Neuronal stem cell (in vitro differentiated cells): ENCODE data around the gene CBFA2T2.

ENCODE experiments used
- DNase-seq: peaks from one replicate; pipeline ENCODE4 v3.0.0-alpha.2; 2013; ENCODE audit warnings: low spot score
- H2AFZ ChIP-seq: one replicate; pipeline ENCODE4 v1.6.1; 2013; ENCODE audit warnings: mild to moderate bottlenecking, low read length, inconsistent platforms
- H2AK5ac ChIP-seq: 2 replicates; pipeline ENCODE4 v1.6.1; 2013; ENCODE audit warnings: low read depth, mild to moderate bottlenecking, inconsistent platforms, low read length, moderate library complexity, mixed read lengths
- H2BK120ac ChIP-seq: 2 replicates; pipeline ENCODE4 v1.6.1; 2013; ENCODE audit warnings: low read depth, mild to moderate bottlenecking, inconsistent platforms, low read length, moderate library complexity, mixed read lengths
- H2BK12ac ChIP-seq: one replicate; pipeline ENCODE4 v1.6.1; 2013; ENCODE audit warnings: low read length, inconsistent platforms
- H2BK15ac ChIP-seq: 2 replicates; pipeline ENCODE4 v1.6.1; 2013; ENCODE audit warnings: mild to moderate bottlenecking, low read length, inconsistent platforms, mixed read lengths
- H2BK5ac ChIP-seq: one replicate; pipeline ENCODE4 v1.6.1; 2013; ENCODE audit warnings: inconsistent platforms, mild to moderate bottlenecking, low read length, moderate library complexity
- H3K14ac ChIP-seq: one replicate; pipeline ENCODE4 v1.6.1; 2013; ENCODE audit warnings: low read length, inconsistent platforms
- H3K18ac ChIP-seq: 2 replicates; pipeline ENCODE4 v1.6.1; 2013; ENCODE audit warnings: low read length, inconsistent platforms
- H3K23ac ChIP-seq: 2 replicates; pipeline ENCODE4 v1.6.1; 2013; ENCODE audit warnings: low read depth, mild to moderate bottlenecking, mixed read lengths, low read length, inconsistent platforms; ENCODE audit not compliant: poor library complexity
- H3K27ac ChIP-seq: replicated peaks from 3 replicates; pipeline ENCODE4 v1.5.1; 2013; ENCODE audit warnings: low read length, inconsistent platforms
- H3K27me3 ChIP-seq, 3 experiments: 2 replicates each; pipeline ENCODE4 v1.6.1; 2013; ENCODE audit warnings: low read length in 3 of 3, mild to moderate bottlenecking in 2 of 3, inconsistent platforms in 1 of 3, low read depth in 1 of 3, mixed read lengths in 1 of 3, moderate library complexity in 1 of 3; ENCODE audit not compliant: control insufficient read depth in 3 of 3, insufficient read depth in 3 of 3
- H3K36me3 ChIP-seq, 2 donors: replicated peaks in 1 of 2; 2 replicates each; pipeline ENCODE4 v1.6.1; 2013; ENCODE audit warnings: low read length in 2 of 2; ENCODE audit not compliant: control insufficient read depth in 2 of 2, insufficient read depth in 2 of 2
- H3K4ac ChIP-seq: 2 replicates; pipeline ENCODE4 v1.6.1; 2013; ENCODE audit warnings: inconsistent platforms, mild to moderate bottlenecking, low read length, moderate library complexity
- H3K4me1 ChIP-seq, 2 donors: 1 replicate in 1 of 2; 2 replicates in 1 of 2; pipeline ENCODE4 v1.6.1; 2013; ENCODE audit warnings: low read length in 2 of 2, low read depth in 1 of 2; ENCODE audit not compliant: control insufficient read depth in 2 of 2, insufficient read depth in 1 of 2
- H3K4me2 ChIP-seq: one replicate; pipeline ENCODE4 v1.6.1; 2013; ENCODE audit warnings: mild to moderate bottlenecking, low read length, inconsistent platforms; ENCODE audit not compliant: insufficient read depth, poor library complexity, severe bottlenecking
- H3K4me3 ChIP-seq, 2 donors: 2 replicates each; pipeline ENCODE4 v1.5.1; 2013; ENCODE audit warnings: low read length in 2 of 2, mild to moderate bottlenecking in 2 of 2, inconsistent platforms in 1 of 2, moderate library complexity in 1 of 2
- H3K79me1 ChIP-seq: one replicate; pipeline ENCODE4 v1.6.1; 2013; ENCODE audit warnings: low read depth, mild to moderate bottlenecking, inconsistent platforms, low read length, moderate library complexity
- H3K9ac ChIP-seq: one replicate; pipeline ENCODE4 v1.6.1; 2013; ENCODE audit warnings: mild to moderate bottlenecking, low read depth, low read length, inconsistent platforms; ENCODE audit not compliant: poor library complexity
- H3K9me3 ChIP-seq, 2 donors: replicated peaks in 1 of 2; 2 replicates each; pipeline versions ENCODE3 to v1.6.1; 2013; ENCODE audit warnings: low read length in 2 of 2, mild to moderate bottlenecking in 2 of 2, inconsistent platforms in 1 of 2, low read depth in 1 of 2, mixed read lengths in 1 of 2, moderate library complexity in 1 of 2; ENCODE audit not compliant: control insufficient read depth in 2 of 2, insufficient read depth in 1 of 2
- H4K8ac ChIP-seq: one replicate; pipeline ENCODE4 v1.6.1; 2013; ENCODE audit warnings: low read depth, mild to moderate bottlenecking, inconsistent platforms, low read length, moderate library complexity
- H4K91ac ChIP-seq: one replicate; pipeline ENCODE4 v1.6.1; 2013; ENCODE audit warnings: low read length, low read depth, mild to moderate bottlenecking, inconsistent platforms; ENCODE audit not compliant: poor library complexity
- WGBS, 2 donors: extraction: QIAGEN DNeasy Blood & Tissue Kit; methylation state at CpG; one replicate each; pipeline ENCODE4 v1.1.7; 2013; ENCODE audit warnings: missing lambda C conversion rate in 2 of 2, mixed read lengths in 1 of 2; ENCODE audit not compliant: insufficient read length in 2 of 2, insufficient replicate concordance in 1 of 2; ENCODE audit errors: extremely low coverage in 2 of 2; 5-methylcytosine and 5-hydroxymethylcytosine counted together

The CBFA2T2 gene

DNA sequence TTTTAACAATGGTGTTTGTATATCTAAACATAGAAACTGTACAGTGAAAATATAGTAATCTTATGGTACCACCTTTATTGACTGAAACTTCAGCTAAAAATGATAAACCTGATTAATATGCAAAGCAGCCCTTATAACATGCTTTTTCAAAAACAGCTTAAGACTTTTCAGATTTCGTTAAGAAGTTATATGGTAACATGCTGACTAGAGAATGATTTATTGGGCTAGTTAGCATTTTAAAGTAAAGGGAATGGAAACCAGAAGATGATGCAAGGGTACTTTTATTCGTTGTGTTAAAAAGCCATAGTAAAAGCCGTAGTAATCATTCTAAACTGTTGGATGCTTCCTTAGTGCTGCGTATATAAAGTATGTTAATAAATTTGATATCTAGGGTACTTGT lies 50.5 kb downstream of the CBFA2T2 start:
- Histone ChIP-seq H4K8ac (no peak overlapping the region), H3K79me1 (no peaks in the 10 kb centered on the region), H2BK120ac (no peak overlapping the region), H2BK15ac (no peak overlapping the region), H3K4me2 (no peak overlapping the region), H2BK12ac (no peak overlapping the region), H3K18ac (no peak overlapping the region), H3K4me3 (no peak overlapping the region), H3K36me3 (no peaks in the 10 kb centered on the region), H2AFZ (no peak overlapping the region), H2AK5ac (no peak overlapping the region), H2BK5ac (no peak overlapping the region), H3K9me3 (peaks cover 0 to 4% of the 10 kb centered on the region in 2 donors), H3K14ac (no peak overlapping the region), H3K4ac (no peak overlapping the region), H3K27ac (no peak overlapping the region), H3K9ac (no peak overlapping the region), H3K23ac (no peak overlapping the region), H3K27me3 (no peaks in the 10 kb centered on the region), H4K91ac (no peak overlapping the region), H3K4me1 (peaks cover 0 to 2% of the 10 kb centered on the region in 2 donors)
- DNase-seq = no peak
- no CpG with 5 or more reads among the region's 4 CpGs for WGBS, 2 donors

DNA sequence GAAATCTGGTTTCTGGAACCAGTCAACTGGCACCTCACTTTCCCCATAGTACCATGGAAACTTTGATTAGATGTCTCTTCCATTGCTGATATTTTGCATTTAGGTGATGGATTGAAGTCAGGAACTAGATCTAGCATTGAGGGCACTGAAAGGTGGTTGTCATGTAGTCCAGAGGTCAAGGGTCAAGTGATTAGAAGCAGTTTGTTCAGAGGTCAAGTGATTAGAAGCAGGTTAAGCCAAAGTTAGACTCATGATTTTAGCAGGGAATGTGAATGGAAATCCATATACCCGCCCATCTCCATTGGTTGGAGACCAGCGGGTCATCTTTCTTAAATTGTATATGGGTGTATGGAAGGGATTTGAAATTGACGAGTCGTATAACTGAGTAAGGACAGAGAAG lies 51.2 kb downstream of the CBFA2T2 start:
- H3K4me1 ChIP-seq = peaks cover 0 to 2% of the 10 kb centered on the region in 2 donors

DNA sequence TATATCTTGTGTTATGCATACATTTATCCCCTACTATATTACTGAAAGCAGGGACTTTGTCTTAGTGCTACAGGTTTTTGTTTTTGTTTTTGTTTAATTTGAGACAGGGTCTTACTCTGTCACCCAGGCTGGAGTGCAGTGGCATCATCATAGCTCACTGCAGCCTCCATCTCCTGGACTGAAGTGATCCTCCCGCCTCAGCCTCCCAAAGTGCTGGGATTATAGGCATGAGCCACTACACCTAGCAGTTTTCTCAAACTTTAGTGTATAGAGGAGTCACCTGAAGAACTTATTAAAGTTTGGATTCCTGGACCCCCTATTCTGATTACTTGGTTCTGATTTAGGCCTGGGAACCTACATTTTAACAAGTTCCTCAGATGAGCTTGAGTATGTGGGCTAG lies 51.9 kb downstream of the CBFA2T2 start:
- no peaks in the 10 kb centered on the region for H3K79me1 ChIP-seq
- H3K27me3 ChIP-seq = no peaks in the 10 kb centered on the region
- H4K8ac ChIP-seq = no peak overlapping the region
- H2BK12ac ChIP-seq = no peak overlapping the region
- no peak overlapping the region for H2AFZ ChIP-seq
- H2BK120ac ChIP-seq = no peak overlapping the region
- no CpG with 5 or more reads among the region's 1 CpG for WGBS, 2 donors
- peaks cover 0 to 4% of the 10 kb centered on the region in 2 donors for H3K9me3 ChIP-seq
- no peak overlapping the region for H2BK15ac ChIP-seq
- no peak overlapping the region for H3K4ac ChIP-seq
- H2BK5ac ChIP-seq = no peak overlapping the region
- no peak for DNase-seq
- H2AK5ac ChIP-seq = no peak overlapping the region
- no peak overlapping the region for H3K23ac ChIP-seq
- H3K18ac ChIP-seq = no peak overlapping the region
- H3K4me3 ChIP-seq = no peak overlapping the region
- no peak overlapping the region for H3K4me2 ChIP-seq
- H3K36me3 ChIP-seq = no peaks in the 10 kb centered on the region
- H3K14ac ChIP-seq = no peak overlapping the region
- H4K91ac ChIP-seq = no peak overlapping the region
- H3K4me1 ChIP-seq = peaks cover 0 to 2% of the 10 kb centered on the region in 2 donors
- no peak overlapping the region for H3K9ac ChIP-seq
- H3K27ac ChIP-seq = no peak overlapping the region

More for the DNA sequence above, 51.2 kb downstream of the CBFA2T2 start:
- no peak for DNase-seq
- no peak overlapping the region for H3K4me3 ChIP-seq
- no peak overlapping the region for H3K4me2 ChIP-seq
- no peak overlapping the region for H3K4ac ChIP-seq
- no peak overlapping the region for H3K18ac ChIP-seq
- H3K9me3 ChIP-seq = peaks cover 0 to 4% of the 10 kb centered on the region in 2 donors
- no peak overlapping the region for H2BK5ac ChIP-seq
- no CpG with 5 or more reads among the region's 4 CpGs for WGBS, 2 donors
- no peak overlapping the region for H2AK5ac ChIP-seq
- H4K91ac ChIP-seq = no peak overlapping the region
- no peak overlapping the region for H2BK12ac ChIP-seq
- H3K27me3 ChIP-seq = no peaks in the 10 kb centered on the region
- no peak overlapping the region for H2BK15ac ChIP-seq
- H2BK120ac ChIP-seq = no peak overlapping the region
- no peaks in the 10 kb centered on the region for H3K36me3 ChIP-seq
- H4K8ac ChIP-seq = no peak overlapping the region
- H3K9ac ChIP-seq = no peak overlapping the region
- no peak overlapping the region for H3K14ac ChIP-seq
- H3K27ac ChIP-seq = no peak overlapping the region
- no peak overlapping the region for H3K23ac ChIP-seq
- H3K79me1 ChIP-seq = no peaks in the 10 kb centered on the region
- H2AFZ ChIP-seq = no peak overlapping the region

DNA sequence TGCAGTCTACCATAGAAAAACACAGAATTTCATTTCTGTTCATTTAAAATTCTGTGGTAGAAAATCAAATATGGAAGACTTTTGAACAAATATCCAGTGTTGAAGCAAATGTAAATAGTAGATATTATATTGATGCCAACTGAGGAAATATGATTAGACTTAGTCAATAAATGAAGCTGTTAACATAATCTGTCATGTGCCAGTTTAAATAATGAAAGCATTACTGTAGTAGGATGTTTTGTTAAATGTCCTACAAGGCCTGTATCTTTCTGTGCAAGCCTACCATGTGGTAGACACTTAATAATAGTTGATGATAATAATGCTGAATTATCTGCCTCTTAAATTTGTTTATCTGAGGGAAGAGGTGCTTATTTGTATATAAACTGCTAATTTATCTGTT lies 55.9 kb downstream of the CBFA2T2 start:
- Histone ChIP-seq H2AK5ac (no peak overlapping the region), H3K4me2 (no peak overlapping the region), H3K14ac (no peak overlapping the region), H3K23ac (no peak overlapping the region), H3K18ac (no peak overlapping the region), H3K36me3 (peaks cover 0 to 3% of the 10 kb centered on the region in 2 donors), H4K8ac (no peak overlapping the region), H4K91ac (no peak overlapping the region), H2AFZ (no peak overlapping the region), H2BK15ac (no peak overlapping the region), H2BK12ac (no peak overlapping the region), H3K9me3 (no peaks in the 10 kb centered on the region), H3K27ac (no peak overlapping the region), H3K4me3 (no peak overlapping the region), H2BK120ac (no peak overlapping the region), H3K4ac (no peak overlapping the region), H3K4me1 (peaks cover 0 to 2% of the 10 kb centered on the region in 2 donors), H2BK5ac (no peak overlapping the region), H3K27me3 (no peaks in the 10 kb centered on the region), H3K79me1 (no peaks in the 10 kb centered on the region), H3K9ac (no peak overlapping the region)
- DNase-seq = no peak
